ENCODE measurements around the gene POU5F2.

POU5F2 gene

GRCh38 chr5:93715761-93716160 is 25.6 kb downstream of the POU5F2 start:
- peak; percentile 6 for DNase-seq

- DNase-seq, result no peak
Observed at GRCh38 chr5:93715327-93715726, 26.1 kb downstream of the POU5F2 start.

- DNase-seq, result no peak
Observed at GRCh38 chr5:93708442-93708841, 33.0 kb downstream of the POU5F2 start.

- DNase-seq, result no peak
Observed at GRCh38 chr5:93705896-93706295, 35.5 kb downstream of the POU5F2 start.

- DNase-seq, result no peak
Observed at GRCh38 chr5:93704996-93705395, 36.4 kb downstream of the POU5F2 start.

GRCh38 chr5:93691997-93692396 is 49.4 kb downstream of the POU5F2 start:
- no peak for DNase-seq

All from DMS53 (cell line).